HG02678 (cell line): ENCODE data around the gene KRT75.
"Not testable (repeated sequence)": the region's sequence is repeated elsewhere in the genome, so short reads cannot be mapped to it uniquely, and the experiment has no call there.

Experiments
- ATAC-seq: cut with Tn5 transposase; IDR thresholded peaks from one replicate; pipeline ENCODE4 v1.9.1; 2021; ENCODE audit warnings: mild to moderate bottlenecking, moderate library complexity; ENCODE audit not compliant: unreplicated experiment

Gene KRT75

DNA sequence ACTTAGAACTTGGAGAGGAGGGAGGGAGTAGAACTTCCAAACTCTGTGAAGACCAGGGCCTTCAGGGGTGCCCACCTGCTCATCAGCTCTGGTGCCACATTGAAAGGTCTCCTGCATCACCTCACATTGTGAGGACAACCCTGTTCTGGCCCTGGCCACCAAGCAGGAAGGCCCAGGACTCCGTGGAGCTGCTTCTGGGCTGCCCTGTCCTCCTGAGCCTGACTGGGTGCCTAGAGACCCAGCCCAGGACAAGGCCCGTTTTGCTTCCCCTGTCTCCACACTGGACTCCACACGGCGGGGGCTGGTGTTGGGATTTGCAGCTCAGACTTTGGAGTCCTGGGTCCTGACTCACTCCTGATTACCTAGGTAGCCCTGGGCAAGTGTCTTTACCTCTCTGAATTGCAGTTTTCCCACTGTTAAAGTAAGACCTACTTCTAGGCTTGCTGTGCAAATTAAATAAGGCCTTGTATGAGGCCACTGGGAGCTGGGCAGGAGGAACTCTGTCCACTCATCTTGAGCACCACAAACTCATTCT lies 15.5 kb downstream of the KRT75 start:
- no peak for ATAC-seq

GRCh38 chr12:52417740-52418139 lies 16.4 kb downstream of the KRT75 start:
- no peak for ATAC-seq

- no peak for ATAC-seq
Measured at GRCh38 chr12:52416795-52417194, 17.4 kb downstream of the KRT75 start.

GRCh38 chr12:52415870-52416750 lies 18.1 kb downstream of the KRT75 start:
- no peak for ATAC-seq

DNA sequence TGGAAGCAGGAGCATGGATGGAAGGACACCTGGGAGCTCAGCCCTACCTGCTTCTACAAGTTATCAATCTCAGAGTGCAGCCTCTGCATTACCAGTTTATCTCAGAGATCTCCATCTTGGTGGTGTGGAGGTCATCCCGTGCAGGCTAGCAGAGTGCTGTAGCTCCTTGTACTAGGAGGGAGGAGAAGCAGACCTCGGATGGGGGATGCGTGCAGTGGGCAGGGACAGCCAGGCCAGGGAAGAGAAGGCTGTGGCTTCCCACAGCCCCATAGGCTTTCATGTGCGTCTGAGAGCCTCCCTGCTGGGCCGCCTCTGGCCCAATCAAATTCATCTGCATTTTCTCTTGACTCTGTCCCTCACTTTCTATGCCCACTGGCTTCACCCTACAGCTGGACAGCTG lies 19.2 kb downstream of the KRT75 start:
- ATAC-seq, result no peak

- no peak for ATAC-seq
Measured at GRCh38 chr12:52413782-52414345, 20.3 kb downstream of the KRT75 start.

DNA sequence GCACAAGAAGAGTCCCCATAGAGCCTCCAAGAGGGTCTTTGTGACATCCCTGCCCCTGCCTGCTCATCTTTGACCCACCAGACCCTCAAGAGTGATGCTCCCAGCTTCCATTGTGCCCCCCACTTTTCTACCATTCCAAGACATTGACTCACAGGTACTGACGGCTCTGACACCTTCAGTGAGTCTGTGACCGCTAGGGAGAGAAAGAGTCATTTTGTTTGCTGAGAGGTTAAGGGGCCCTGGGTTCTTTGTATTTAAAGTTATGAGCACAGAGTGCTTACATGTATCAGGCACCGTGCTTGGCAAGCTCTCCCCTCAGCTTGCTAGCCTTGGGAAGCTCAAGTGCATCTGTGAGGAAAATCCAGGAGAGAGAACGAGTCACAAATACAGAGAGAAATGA lies 21.0 kb downstream of the KRT75 start:
- ATAC-seq, result no peak

DNA sequence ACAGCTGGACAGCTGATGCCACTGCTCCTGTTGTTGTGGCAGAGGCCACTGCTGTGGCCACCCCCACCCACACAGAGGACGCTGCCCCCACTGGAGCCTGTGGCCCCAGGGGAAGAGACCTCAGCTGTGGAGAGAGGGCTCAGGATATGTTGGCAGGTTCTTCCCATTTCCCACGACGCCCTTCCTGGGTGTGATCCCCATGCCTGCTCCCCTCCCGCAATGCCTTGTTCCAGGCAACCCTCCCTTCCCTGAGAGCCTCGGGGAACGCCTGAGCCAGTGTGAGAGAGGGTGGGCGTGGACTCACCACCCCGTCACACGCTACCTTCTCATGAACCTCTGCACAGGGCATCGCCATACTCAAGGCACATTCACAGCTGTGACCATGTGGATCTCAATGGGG lies 22.4 kb downstream of the KRT75 start:
- no peak for ATAC-seq

DNA sequence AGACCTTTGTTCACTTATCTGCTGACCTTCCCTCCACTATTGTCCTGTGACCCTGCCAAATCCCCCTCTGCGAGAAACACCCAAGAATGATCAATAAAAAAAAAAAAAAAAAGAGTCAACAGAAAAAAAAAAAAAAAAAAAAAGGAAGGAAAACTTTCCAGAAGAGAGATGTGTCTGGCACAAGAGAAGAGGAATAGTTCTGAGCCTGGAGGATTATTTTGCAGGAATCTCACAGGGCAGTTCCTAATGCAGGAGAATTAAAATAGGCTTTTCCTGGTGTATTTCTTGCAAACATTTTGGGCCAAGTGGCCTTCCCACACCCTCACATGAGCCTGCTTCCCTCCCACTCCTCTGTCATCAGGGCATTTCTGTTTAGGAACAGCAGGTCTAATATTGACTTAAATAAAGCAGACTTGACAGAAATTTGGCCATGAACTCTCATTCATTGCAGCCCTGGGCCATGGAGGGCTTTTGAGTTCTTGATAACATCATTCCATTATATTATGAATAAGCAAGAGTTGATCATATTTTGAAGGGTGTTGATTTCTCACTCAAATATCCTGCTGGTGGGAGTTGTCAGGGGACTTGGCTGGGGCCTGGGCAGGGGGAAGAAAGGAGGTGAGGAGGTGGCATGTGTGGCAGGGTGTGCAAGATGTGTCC lies 23.5 kb downstream of the KRT75 start:
- ATAC-seq, result not testable (repeated sequence)

- ATAC-seq, result no peak
Measured at GRCh38 chr12:52407918-52408317, 26.3 kb downstream of the KRT75 start.

GRCh38 chr12:52405922-52406385 lies 28.2 kb downstream of the KRT75 start, which contains the start of gene KRT82:
TSS of gene KRT82 (minus strand) at chr12:52406335. CDS start at chr12:52406277, 58 bp downstream.
- ATAC-seq, result no peak

DNA sequence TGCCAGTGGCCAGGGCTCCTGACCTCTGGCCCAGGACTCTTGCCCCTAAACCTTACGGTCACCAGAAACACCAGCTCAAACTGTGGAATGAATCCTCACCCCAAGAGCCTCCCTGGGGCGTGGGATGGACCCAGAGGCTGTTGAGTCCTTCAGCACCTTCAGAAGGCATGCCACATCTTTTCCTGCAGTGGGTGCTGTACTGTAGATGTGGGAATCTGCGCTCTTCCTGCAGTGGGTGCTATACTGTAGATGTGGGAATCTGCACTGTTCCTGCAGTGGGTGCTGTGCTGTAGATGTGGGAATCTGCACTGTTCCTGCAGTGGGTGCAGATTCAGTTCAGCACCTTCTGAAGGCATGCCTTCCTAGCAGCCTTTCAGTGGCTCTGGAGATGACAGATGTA lies 29.2 kb downstream of the KRT75 start:
- no peak for ATAC-seq

- no peak for ATAC-seq
Measured at GRCh38 chr12:52403561-52403960, 30.6 kb downstream of the KRT75 start.

- no peak for ATAC-seq
Measured at GRCh38 chr12:52402873-52403540, 31.2 kb downstream of the KRT75 start.

- no peak for ATAC-seq
Measured at GRCh38 chr12:52402377-52402776, 31.8 kb downstream of the KRT75 start.

- ATAC-seq, result no peak
Measured at GRCh38 chr12:52401926-52402325, 32.2 kb downstream of the KRT75 start.

DNA sequence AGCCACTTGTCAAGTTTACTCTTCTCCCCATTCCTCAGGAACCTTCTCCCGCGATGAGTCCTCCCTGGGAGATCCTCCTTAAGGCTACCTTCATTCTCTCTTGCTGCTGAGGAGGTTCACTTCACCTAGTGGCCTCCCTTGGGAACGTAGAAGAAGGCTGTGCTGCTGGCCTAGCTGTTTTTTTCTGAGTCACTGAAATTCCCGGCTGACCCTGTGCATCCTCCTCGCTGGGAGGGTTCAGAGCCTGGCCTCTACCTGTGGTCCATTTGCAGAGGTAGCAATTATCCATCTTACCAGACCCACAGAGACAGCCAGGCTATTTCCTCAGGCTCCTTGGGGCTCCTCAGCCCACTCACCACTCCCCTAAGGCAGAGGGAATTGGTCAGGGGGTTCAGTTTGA lies 32.6 kb downstream of the KRT75 start:
- ATAC-seq, result no peak

GRCh38 chr12:52400906-52401305 lies 33.3 kb downstream of the KRT75 start:
- ATAC-seq, result no peak

GRCh38 chr12:52399756-52400155 lies 34.4 kb downstream of the KRT75 start:
- no peak for ATAC-seq

GRCh38 chr12:52398176-52398575 lies 36.0 kb downstream of the KRT75 start:
- ATAC-seq, result no peak

GRCh38 chr12:52396656-52397055 lies 37.5 kb downstream of the KRT75 start:
- ATAC-seq, result no peak
